Activated naive CD4-positive, alpha-beta T cell treated with anti-CD3 and anti-CD28 coated beads, Interleukin-2, amount 50 U/mL, for 16 hours (primary cell): ENCODE data around the gene CDH4.

ENCODE experiments used
- DNase-seq: peaks from one replicate; pipeline ENCODE4 v3.0.0-alpha.2; 2020

Gene CDH4

DNA sequence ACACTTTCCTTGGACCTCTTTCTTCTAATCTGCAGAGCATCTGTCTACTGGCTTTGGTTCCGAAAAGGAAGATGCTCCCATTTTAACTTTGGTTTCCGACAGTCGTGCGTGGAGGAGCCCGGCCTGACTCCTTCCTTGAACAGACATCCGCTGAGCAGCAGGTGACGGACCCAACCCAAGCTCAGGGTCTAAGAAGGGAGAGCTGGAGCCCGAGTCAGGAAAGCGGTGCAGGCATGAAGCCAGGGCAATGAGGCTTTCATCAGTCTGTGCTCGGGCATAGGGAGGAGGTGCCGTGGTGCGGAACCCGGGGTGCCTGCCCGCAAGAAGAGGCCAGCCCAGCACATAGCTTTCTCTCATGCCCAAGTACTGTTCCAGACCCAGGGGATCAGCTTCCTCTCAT lies 109.4 kb downstream of the CDH4 start:
- DNase-seq = no peak

DNA sequence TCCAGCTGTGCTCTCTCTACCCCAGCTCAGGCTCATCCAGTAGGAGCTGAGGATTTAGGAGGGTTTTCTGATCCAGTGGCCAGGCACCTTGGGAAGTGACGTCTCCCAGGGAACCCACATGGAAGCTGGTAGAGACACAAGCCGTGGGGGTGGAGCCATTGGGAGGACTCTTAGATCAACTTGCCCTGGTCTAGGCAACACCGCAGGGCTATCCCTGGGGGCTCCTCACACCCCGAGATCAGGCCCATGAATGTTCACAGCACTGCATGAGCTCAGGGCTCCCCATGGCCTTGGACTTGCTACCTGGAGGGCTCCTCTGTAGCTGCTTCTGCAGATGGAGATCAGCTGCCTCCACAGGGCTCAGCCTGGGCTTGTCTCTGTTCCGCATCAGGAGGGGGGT lies 112.1 kb downstream of the CDH4 start:
- no peak for DNase-seq

- no peak for DNase-seq
Observed at GRCh38 chr20:61366914-61367313, 114.9 kb downstream of the CDH4 start.

DNA sequence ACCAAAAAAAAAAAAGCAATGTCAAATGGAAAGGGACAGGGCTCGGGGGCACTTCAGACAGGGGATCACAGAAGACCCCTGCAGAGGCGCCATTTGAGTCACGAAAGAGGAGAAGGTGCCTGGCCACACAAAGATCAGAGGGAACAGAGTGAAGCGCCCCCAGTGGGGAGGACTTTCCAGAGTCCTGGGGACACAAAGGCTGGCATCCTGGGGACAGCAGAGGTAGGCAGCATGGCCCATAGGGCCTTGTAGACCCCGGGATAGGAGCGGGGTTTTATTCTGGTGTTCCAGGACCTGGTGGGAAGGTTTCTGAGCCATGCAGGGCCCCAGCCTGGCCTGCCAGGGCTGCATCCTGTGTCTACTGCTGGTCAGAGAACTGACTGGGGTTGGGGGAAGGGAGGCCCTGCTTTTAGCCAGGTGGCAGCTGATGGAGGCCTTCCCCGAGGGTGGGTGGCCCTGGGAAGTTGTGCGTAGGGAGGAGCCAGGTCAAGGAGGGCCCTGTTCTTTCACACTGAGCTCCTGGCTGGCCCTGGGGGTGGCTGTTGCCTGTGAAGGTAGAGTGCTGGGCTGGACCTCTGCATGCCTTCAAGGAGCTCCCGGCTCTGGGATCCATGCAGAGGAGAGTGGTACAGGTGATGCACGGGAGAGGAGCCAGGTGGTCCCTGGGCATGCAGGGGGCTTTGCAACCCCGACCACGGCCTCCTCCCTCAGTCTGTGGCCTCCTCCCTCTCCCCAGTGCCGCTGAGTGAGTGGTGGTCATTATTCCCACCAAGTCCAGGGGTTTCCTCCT lies 117.9 kb downstream of the CDH4 start:
- DNase-seq = no peak

GRCh38 chr20:61370841-61371303 lies 118.8 kb downstream of the CDH4 start:
- no peak for DNase-seq

GRCh38 chr20:61371501-61372136 lies 119.6 kb downstream of the CDH4 start:
- DNase-seq = no peak

GRCh38 chr20:61372137-61373054 lies 120.3 kb downstream of the CDH4 start:
- DNase-seq = no peak

- no peak for DNase-seq
Observed at GRCh38 chr20:61373055-61373399, 121.0 kb downstream of the CDH4 start.

- DNase-seq = no peak
Observed at GRCh38 chr20:61373956-61374545, 122.0 kb downstream of the CDH4 start.

DNA sequence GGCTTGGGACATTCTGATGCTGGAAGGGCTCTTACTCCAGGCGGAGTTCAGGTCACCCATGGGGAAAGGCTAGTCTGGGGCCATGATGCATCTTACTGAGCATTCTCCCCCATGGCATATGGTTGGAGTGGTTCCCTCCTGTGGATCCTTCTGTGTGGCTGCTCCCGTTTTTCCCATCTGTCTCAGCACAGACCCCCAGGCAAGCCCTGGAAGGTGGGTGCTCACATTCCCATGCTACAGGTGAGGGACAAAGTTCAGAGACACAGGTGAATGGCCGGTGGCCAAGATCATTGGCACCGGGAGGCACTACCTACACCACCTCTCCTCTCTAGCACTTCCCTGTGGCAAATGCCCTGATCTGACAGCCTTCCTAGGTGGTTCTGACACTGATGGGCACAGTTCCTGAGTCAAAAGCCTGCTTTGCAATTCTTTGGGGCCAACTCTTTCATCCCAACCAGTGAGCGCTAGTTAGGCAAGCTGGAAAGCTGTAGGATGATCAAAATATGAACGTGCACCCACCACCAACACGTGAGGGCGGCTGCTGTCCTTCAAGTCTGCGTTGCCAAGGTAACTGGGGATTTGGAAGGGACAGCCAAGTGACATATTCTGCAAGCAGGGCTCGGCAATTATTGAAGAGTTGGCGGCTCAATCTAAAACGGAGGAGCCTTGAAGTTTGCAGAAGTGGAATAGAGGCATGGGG lies 124.6 kb downstream of the CDH4 start:
- DNase-seq = no peak

- no peak for DNase-seq
Observed at GRCh38 chr20:61378694-61379355, 126.8 kb downstream of the CDH4 start.

DNA sequence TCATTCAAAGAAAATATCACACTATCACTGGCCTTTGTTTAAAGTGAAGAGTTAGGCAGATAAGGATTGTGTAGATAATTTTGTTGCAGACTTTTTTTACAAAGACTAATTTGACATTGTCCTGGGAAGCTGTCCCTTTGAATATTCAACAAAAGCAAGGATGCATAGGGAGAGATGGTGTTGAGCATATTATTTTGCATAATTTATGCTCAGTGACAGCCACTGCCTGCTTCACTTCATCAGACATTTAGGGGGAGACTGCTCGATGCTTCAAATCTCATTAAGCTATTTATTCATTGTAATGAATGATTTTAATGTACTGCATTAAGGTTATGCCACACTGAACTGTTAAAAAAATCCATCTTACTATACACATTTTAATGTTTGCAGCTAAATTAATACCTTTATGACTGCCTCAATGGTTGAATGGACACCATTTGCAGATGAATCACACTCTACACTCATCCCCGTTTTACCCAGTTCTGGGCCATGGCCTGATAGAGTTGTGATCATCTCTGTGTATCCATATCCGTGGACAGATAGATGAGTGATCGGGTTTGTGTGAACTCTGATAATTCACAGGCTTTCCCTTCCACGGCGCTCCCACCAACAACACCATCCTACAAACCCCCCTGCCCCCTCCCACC lies 128.0 kb downstream of the CDH4 start:
- DNase-seq = no peak

- DNase-seq = no peak
Observed at GRCh38 chr20:61380545-61380915, 128.5 kb downstream of the CDH4 start.

DNA sequence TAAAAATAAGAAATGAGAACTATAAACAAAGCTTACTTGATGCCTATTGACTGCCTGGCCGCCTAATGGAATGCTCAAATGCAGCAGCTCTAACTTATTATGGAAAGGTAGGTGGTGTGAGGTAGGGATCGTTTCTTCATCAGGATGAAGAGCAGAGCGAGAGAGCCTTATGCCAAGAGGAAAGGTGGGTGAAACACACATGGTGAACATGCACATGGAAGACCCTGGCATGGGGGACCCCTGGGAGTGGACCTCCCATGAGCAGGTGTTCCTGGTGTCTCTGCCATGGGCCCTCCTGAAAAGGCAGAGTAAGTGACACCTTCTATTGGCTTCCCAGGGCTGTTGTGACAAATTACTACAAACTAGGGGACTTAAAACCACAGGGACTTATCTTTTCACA lies 130.1 kb downstream of the CDH4 start:
- no peak for DNase-seq

DNA sequence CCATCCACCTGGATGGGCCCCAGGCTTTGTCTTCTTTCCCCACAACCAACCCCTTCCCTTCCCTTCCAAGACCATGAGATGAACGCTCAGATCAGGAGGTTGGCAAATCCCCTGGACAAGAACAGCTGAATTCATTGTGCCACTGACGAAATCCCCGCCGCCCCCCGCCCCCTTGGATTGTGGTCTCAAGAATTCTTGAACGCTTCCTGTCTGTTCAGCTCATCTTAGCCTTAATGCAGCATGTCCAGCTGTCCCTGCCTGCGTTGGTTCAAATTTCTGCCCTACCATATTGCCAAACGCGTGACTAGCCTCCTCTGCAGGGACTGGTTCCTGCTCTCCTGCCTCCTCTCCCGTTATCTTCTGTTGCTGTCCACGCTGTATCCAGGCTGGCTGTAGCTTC lies 133.2 kb downstream of the CDH4 start:
- no peak for DNase-seq

GRCh38 chr20:61385731-61386130 lies 133.7 kb downstream of the CDH4 start:
- no peak for DNase-seq

GRCh38 chr20:61387204-61387953 lies 135.3 kb downstream of the CDH4 start:
- DNase-seq = no peak

DNA sequence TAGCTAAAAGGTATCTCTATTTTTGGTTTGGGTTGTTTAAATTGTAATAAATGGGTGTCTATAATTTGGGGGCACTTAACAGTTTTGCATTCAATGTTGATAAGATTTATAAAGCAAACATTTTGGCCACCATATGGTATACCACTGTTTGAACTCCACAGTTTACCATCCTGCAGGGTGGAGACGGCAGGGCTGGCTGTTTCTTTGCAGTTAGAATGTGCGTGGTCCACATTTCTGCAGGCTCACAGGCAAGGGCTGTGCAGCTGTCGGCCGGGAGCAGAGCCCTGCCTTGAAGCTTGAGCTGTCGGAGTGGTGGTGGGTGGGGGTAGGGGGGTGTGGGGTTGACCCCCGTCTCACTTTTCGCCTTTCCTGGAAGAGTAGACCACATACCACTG lies 135.9 kb downstream of the CDH4 start:
- no peak for DNase-seq

DNA sequence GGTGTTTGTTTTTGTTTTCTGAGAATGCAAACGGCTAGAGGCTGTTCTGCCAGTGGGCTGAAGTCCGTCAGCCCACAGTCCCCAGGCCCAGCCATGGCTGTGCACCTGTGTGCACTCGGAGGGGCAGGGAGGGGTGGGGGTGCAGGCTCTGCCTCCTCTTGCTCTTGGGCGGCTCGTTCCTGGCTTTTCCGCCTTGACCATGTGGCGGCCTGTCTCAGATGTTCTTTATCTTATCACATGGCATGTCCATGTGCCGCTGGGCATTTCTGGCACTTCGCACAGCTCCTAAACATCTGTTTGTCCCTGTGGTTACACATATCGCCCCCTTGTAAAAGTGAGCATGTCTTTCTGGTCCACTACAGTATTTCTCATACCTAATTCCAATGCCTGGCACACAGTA lies 137.0 kb downstream of the CDH4 start:
- DNase-seq = no peak

- DNase-seq = no peak
Observed at GRCh38 chr20:61391185-61391584, 139.1 kb downstream of the CDH4 start.
